ENCODE measurements around the gene ALG12.

ALG12 gene

GRCh38 chr22:49917974-49918910, at the start of gene ALG12, which contains the start of gene CRELD2:
TSS of gene ALG12 (minus strand) at chr22:49918438. CDS start at chr22:49913765, 4,673 bp downstream.
TSS of gene CRELD2 (plus strand) at chr22:49918634. CDS start at chr22:49918770, 136 bp downstream.
- TF ChIP-seq CTCF (IDR thresholded peaks at IDR 0.05; ENCODE audit: insufficient read depth, low read depth, low read length, missing control alignments), result no peak
- peak; percentile 98 for DNase-seq (ENCODE audit: low read depth)
- H3K4me3 ChIP-seq (ENCODE audit: low read length), result peak within 1 kb of the TSS; percentile 72

- no peak overlapping the region for H3K4me3 ChIP-seq (ENCODE audit: low read length)
- TF ChIP-seq CTCF (IDR thresholded peaks at IDR 0.05; ENCODE audit: insufficient read depth, low read depth, low read length, missing control alignments), result no peak
- DNase-seq (ENCODE audit: low read depth), result no peak
Measured at GRCh38 chr22:49967706-49968208, 49.5 kb upstream of the ALG12 start.

- no peak overlapping the region for H3K4me3 ChIP-seq (ENCODE audit: low read length)
- TF ChIP-seq CTCF (IDR thresholded peaks at IDR 0.05; ENCODE audit: insufficient read depth, low read depth, low read length, missing control alignments), result no peak
Measured at GRCh38 chr22:49966774-49967705, 48.8 kb upstream of the ALG12 start.

GRCh38 chr22:49966041-49966773, 48.0 kb upstream of the ALG12 start:
- no peak for TF ChIP-seq CTCF (IDR thresholded peaks at IDR 0.05; ENCODE audit: insufficient read depth, low read depth, low read length, missing control alignments)
- no peak for DNase-seq (ENCODE audit: low read depth)

More at GRCh38 chr22:49966774-49967705, 48.8 kb upstream of the ALG12 start:
- no peak for DNase-seq (ENCODE audit: low read depth)

GRCh38 chr22:49965091-49966040, 47.1 kb upstream of the ALG12 start:
- DNase-seq (ENCODE audit: low read depth), result no peak
- TF ChIP-seq CTCF (IDR thresholded peaks at IDR 0.05; ENCODE audit: insufficient read depth, low read depth, low read length, missing control alignments), result no peak
- no peak overlapping the region for H3K4me3 ChIP-seq (ENCODE audit: low read length)

More at GRCh38 chr22:49966041-49966773, 48.0 kb upstream of the ALG12 start:
- no peak overlapping the region for H3K4me3 ChIP-seq (ENCODE audit: low read length)
